Cardiac atrium fibroblast (primary cell): ENCODE results near the gene KLHL28. TPM values are rescaled to one million over a fixed set of nuclear protein-coding genes. Genes with fewer than 3 reads are reported as not detected.

Experiments used
- total RNA-seq: library from RNA; depleted of rRNA; stranded (reverse); fragments of >200 nt; gene quantifications from 2 replicates; pipeline ENCODE4 v1.2.3, GENCODE V29; 2015

Gene KLHL28
- total RNA-seq, result 6.8 and 12.8 TPM in 2 replicates

GRCh38 chr14:44961554-44962333, at the start of gene KLHL28, which contains the start of gene TOGARAM1:
KLHL28 (minus strand) TSS chr14:44961947; CDS start chr14:44945928, 16,019 bp downstream.
TOGARAM1 (plus strand) TSS chr14:44962190; CDS start chr14:44962422, 232 bp downstream.

Other genes starting within 250 kb of the KLHL28 start
- gene TOGARAM1, start 243 bp upstream of the KLHL28 start, total RNA-seq, result 7.8 and 17.5 TPM in 2 replicates
- gene PRPF39, start 122.2 kb upstream of the KLHL28 start, total RNA-seq, result 16.7 and 26.0 TPM in 2 replicates
- 24.2 and 29.3 TPM in 2 replicates for gene FKBP3, start 172.5 kb upstream of the KLHL28 start, total RNA-seq
- 2.9 and 5.2 TPM in 2 replicates for gene FANCM, start 174.0 kb upstream of the KLHL28 start, total RNA-seq